NCI-H2196 treated with DMSO at 0.1 percent for 48 hours (cell line): ENCODE measurements around the gene UBTD1.

ENCODE experiments used
- DNase-seq: peaks from one replicate; lab custom pipeline; 2025; ENCODE audit not compliant: unreplicated experiment; lab: John Stamatoyannopoulos, UW

Gene UBTD1

GRCh38 chr10:97607095-97607636 is 108.4 kb downstream of the UBTD1 start:
- no peak for DNase-seq

DNA sequence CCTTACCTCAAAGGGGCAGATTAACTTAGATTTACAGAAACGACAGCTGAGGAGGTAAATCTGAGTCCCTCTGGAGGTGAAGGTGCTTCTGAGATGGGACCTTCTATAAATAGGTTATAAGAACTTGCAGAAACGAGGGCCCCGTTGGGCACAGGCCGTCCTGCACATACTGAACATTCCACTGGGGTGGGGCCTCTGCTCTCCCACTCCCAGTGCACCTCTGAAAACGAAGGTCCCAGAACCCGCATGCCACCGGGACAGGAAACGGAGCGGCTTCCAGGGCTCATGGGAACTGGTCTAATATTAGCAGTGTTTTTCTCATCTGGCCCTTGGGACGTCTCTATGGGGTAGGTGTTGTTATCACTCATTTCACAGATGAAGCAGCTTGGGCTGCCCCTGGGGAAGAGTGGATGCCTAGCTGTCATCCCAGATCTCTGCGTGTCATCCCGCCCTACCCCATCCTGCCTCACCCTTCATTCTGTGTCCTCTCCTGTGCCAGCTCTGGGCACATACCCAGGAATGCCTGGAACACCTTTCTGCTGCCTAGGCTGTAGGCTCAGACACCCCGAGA is 110.4 kb downstream of the UBTD1 start:
- DNase-seq: no peak

DNA sequence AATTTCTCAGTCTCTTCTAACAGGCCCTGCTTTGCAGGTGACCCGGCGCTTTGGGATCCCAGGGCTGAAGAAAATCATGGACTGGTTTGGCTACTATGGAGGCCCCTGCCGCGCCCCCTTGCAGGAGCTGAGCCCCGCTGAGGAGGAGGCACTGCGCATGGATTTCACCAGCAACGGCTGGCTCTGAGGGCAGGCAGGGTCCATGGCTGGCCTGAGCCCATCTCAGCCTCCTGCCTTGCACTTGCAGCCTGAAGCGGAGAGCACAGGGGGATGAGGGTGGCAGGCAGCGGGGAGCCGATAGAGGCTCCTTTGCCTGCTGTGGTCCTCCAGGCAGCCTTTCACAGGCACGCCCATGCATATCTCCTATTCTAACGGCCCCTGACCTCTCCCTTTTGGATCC is 112.7 kb downstream of the UBTD1 start:
- no peak for DNase-seq

GRCh38 chr10:97612386-97612785 is 113.7 kb downstream of the UBTD1 start:
- DNase-seq: no peak

- no peak for DNase-seq
These were observed 119.6 kb downstream of the UBTD1 start for GRCh38 chr10:97618285-97618684.

GRCh38 chr10:97618733-97619132 is 120.0 kb downstream of the UBTD1 start:
- DNase-seq: no peak
